IMR-90 (cell line): ENCODE data around the gene ATXN7L2. TPM values are rescaled to one million over a fixed set of nuclear protein-coding genes. Genes with fewer than 3 reads are reported as not detected.

Experiments
- ATAC-seq: fragments of 200-7000 bp; cut with Tn5 transposase; 2 replicates; pipeline ENCODE4 v1.9.1; 2020; ENCODE audit warnings: low read depth, mild to moderate bottlenecking, moderate library complexity
- BruUV-seq: library from RNA; stranded (reverse); fragments of 400-500 nt; replicated peaks from 2 replicates; lab custom pipeline; 2021; lab: Mats Ljungman, UMichigan
- CTCF ChIA-PET: fragments of 300-600 bp; formaldehyde crosslinking; extraction: SDS; loops from one replicate; lab custom pipeline; 2021; ENCODE audit warnings: antibody characterized with exemption; lab: Yijun Ruan, JAX
- POLR2A ChIA-PET: fragments of 300-600 bp; sonication (Branson Sonifier 250); formaldehyde crosslinking; loops from one replicate; lab custom pipeline; 2022; ENCODE audit warnings: antibody characterized with exemption; ENCODE audit not compliant: unreplicated experiment; lab: Charles Lee
- DNase-seq: peaks from one replicate; pipeline ENCODE4 v3.0.0; 2013
- H2AFZ ChIP-seq: replicated peaks from 2 replicates; pipeline ENCODE3; 2013; ENCODE audit warnings: low read length, mild to moderate bottlenecking; ENCODE audit not compliant: poor library complexity
- H2AK5ac ChIP-seq: 2 replicates; pipeline ENCODE4 v1.6.1; 2013; ENCODE audit warnings: low read depth, low read length, inconsistent platforms
- H2AK9ac ChIP-seq: replicated peaks from 2 replicates; pipeline ENCODE3; 2013; ENCODE audit warnings: mild to moderate bottlenecking, low read depth, low read length, moderate library complexity; ENCODE audit not compliant: poor library complexity
- H2BK120ac ChIP-seq: 2 replicates; pipeline ENCODE4 v1.6.1; 2013; ENCODE audit warnings: low read depth, low read length, inconsistent platforms
- H2BK15ac ChIP-seq: 3 replicates; pipeline ENCODE4 v1.6.1; 2013; ENCODE audit warnings: low read depth, low read length, inconsistent platforms
- H2BK20ac ChIP-seq: 2 replicates; pipeline ENCODE4 v1.6.1; 2013; ENCODE audit warnings: low read depth, mild to moderate bottlenecking, inconsistent platforms, low read length, moderate library complexity
- H2BK5ac ChIP-seq: 2 replicates; pipeline ENCODE4 v1.6.1; 2013; ENCODE audit warnings: mild to moderate bottlenecking, low read depth, low read length, inconsistent platforms; ENCODE audit not compliant: poor library complexity, severe bottlenecking
- H3K14ac ChIP-seq: replicated peaks from 2 replicates; pipeline ENCODE4 v1.6.1; 2013; ENCODE audit warnings: low read depth, low read length, inconsistent platforms
- H3K18ac ChIP-seq: 2 replicates; pipeline ENCODE4 v1.6.1; 2013; ENCODE audit warnings: low read depth, low read length, control low read depth
- H3K23ac ChIP-seq: 2 replicates; pipeline ENCODE4 v1.6.1; 2013; ENCODE audit warnings: low read depth, low read length, inconsistent platforms
- H3K27ac ChIP-seq: 2 replicates; pipeline ENCODE4 v1.5.1; 2013; ENCODE audit warnings: mild to moderate bottlenecking, control low read depth, low read length; ENCODE audit not compliant: insufficient read depth
- H3K27me3 ChIP-seq: 2 replicates; pipeline ENCODE4 v1.6.1; 2013; ENCODE audit warnings: low read length; ENCODE audit not compliant: control insufficient read depth, insufficient read depth
- H3K36me3 ChIP-seq: 2 replicates; pipeline ENCODE4 v1.6.1; 2013; ENCODE audit warnings: low read length, mixed read lengths; ENCODE audit not compliant: control insufficient read depth, insufficient read depth
- H3K4ac ChIP-seq: 2 replicates; pipeline ENCODE4 v1.6.1; 2013; ENCODE audit warnings: low read depth, low read length, inconsistent platforms
- H3K4me1 ChIP-seq: 2 replicates; pipeline ENCODE4 v1.6.1; 2013; ENCODE audit warnings: low read length, mixed read lengths; ENCODE audit not compliant: control insufficient read depth, insufficient read depth
- H3K4me2 ChIP-seq: 2 replicates; pipeline ENCODE4 v1.6.1; 2013; ENCODE audit warnings: low read depth, mild to moderate bottlenecking, control low read depth, low read length, moderate library complexity
- H3K4me3 ChIP-seq: 2 replicates; pipeline ENCODE4 v1.5.1; 2013; ENCODE audit warnings: low read depth, mild to moderate bottlenecking, control low read depth, low read length, moderate library complexity; ENCODE audit not compliant: insufficient read depth
- H3K56ac ChIP-seq: 2 replicates; pipeline ENCODE4 v1.6.1; 2013; ENCODE audit warnings: low read length, inconsistent platforms; ENCODE audit not compliant: insufficient read depth; ENCODE audit errors: extremely low read depth
- H3K79me1 ChIP-seq, 2 experiments: 2 replicates each; pipeline ENCODE4 v1.6.1; 2013; ENCODE audit warnings: low read length in 2 of 2, inconsistent platforms in 1 of 2, low read depth in 1 of 2
- H3K9ac ChIP-seq: 2 replicates; pipeline ENCODE4 v1.6.1; 2013; ENCODE audit warnings: low read depth, low read length, control low read depth
- H3K9me1 ChIP-seq: 2 replicates; pipeline ENCODE4 v1.6.1; 2013; ENCODE audit warnings: low read length, inconsistent platforms; ENCODE audit not compliant: insufficient read depth
- H3K9me3 ChIP-seq: 2 replicates; pipeline ENCODE4 v1.6.1; 2013; ENCODE audit warnings: low read length; ENCODE audit not compliant: control insufficient read depth, insufficient read depth
- H4K20me1 ChIP-seq: 2 replicates; pipeline ENCODE4 v1.6.1; 2013; ENCODE audit warnings: low read length, inconsistent platforms; ENCODE audit not compliant: insufficient read depth
- H4K5ac ChIP-seq: 2 replicates; pipeline ENCODE4 v1.6.1; 2013; ENCODE audit warnings: mild to moderate bottlenecking, low read depth, low read length, control low read depth
- H4K8ac ChIP-seq, 2 experiments: 2 replicates each; pipeline ENCODE4 v1.6.1; 2013; ENCODE audit warnings: low read depth in 2 of 2, low read length in 2 of 2, control low read depth in 1 of 2, inconsistent platforms in 1 of 2
- H4K91ac ChIP-seq: 2 replicates; pipeline ENCODE4 v1.6.1; 2013; ENCODE audit warnings: low read depth, low read length, inconsistent platforms; ENCODE audit not compliant: insufficient read depth
- BHLHE40 ChIP-seq: fragments of 150-350 bp; IDR thresholded peaks from 2 replicates; pipeline ENCODE4 v1.6.1; 2016; ENCODE audit warnings: mild to moderate bottlenecking, low read depth, low read length
- CEBPB ChIP-seq: IDR thresholded peaks from 2 replicates; pipeline ENCODE4 v1.6.1; 2012; ENCODE audit warnings: low read depth, low read length, improper control_type of control experiment
- CHD1 ChIP-seq: IDR thresholded peaks from 2 replicates; pipeline ENCODE4 v1.6.1; 2012; ENCODE audit warnings: low read depth, low read length, improper control_type of control experiment
- CTCF ChIP-seq: conservative IDR thresholded peaks from 2 replicates; pipeline ENCODE4 v1.5.1; 2012; ENCODE audit warnings: mild to moderate bottlenecking, low read depth, low read length, improper control_type of control experiment
- ELK1 ChIP-seq: fragments of 150-350 bp; IDR thresholded peaks from 2 replicates; pipeline ENCODE4 v1.6.1; 2016; ENCODE audit warnings: low read depth, mild to moderate bottlenecking, low read length, moderate library complexity, borderline replicate concordance
- FOS ChIP-seq: fragments of 150-350 bp; IDR thresholded peaks from 2 replicates; pipeline ENCODE4 v1.6.1; 2016; ENCODE audit warnings: low read depth, low read length
- MAFK ChIP-seq: IDR thresholded peaks from 2 replicates; pipeline ENCODE4 v1.6.1; 2012; ENCODE audit warnings: low read depth, low read length, improper control_type of control experiment
- MAZ ChIP-seq: IDR thresholded peaks from 2 replicates; pipeline ENCODE4 v1.6.1; 2012; ENCODE audit warnings: low read depth, mild to moderate bottlenecking, low read length, improper control_type of control experiment, moderate library complexity, borderline replicate concordance
- MXI1 ChIP-seq: IDR thresholded peaks from 2 replicates; pipeline ENCODE4 v1.6.1; 2012; ENCODE audit warnings: low read depth, mild to moderate bottlenecking, low read length, moderate library complexity, borderline replicate concordance
- NFE2L2 ChIP-seq: fragments of 150-350 bp; IDR thresholded peaks from 2 replicates; pipeline ENCODE4 v1.6.1; 2016; ENCODE audit warnings: low read depth, mild to moderate bottlenecking, low read length
- POLR2A ChIP-seq: IDR thresholded peaks from 2 replicates; pipeline ENCODE4 v1.6.1; 2012; ENCODE audit warnings: mild to moderate bottlenecking, low read depth, low read length
- RAD21 ChIP-seq: IDR thresholded peaks from 2 replicates; pipeline ENCODE4 v1.6.1; 2012; ENCODE audit warnings: low read length, improper control_type of control experiment
- RCOR1 ChIP-seq: IDR thresholded peaks from 2 replicates; pipeline ENCODE4 v1.6.1; 2012; ENCODE audit warnings: mild to moderate bottlenecking, low read length, improper control_type of control experiment; ENCODE audit not compliant: insufficient replicate concordance
- RFX5 ChIP-seq: IDR thresholded peaks from 2 replicates; pipeline ENCODE4 v1.8.0; 2012; ENCODE audit warnings: low read depth, mild to moderate bottlenecking, low read length, moderate library complexity
- SMC3 ChIP-seq: fragments of 150-350 bp; IDR thresholded peaks from 2 replicates; pipeline ENCODE4 v1.6.1; 2016; ENCODE audit warnings: low read depth, mild to moderate bottlenecking, antibody characterized with exemption, low read length, moderate library complexity
- USF2 ChIP-seq: fragments of 150-350 bp; IDR thresholded peaks from 2 replicates; pipeline ENCODE4 v1.6.1; 2017; ENCODE audit warnings: mild to moderate bottlenecking, antibody characterized with exemption, low read length, low read depth
- WGBS, 2 experiments: methylation state at CpG; one replicate each; pipeline versions ENCODE4 v1.1.5 to v1.1.7; 2013; ENCODE audit warnings: missing lambda C conversion rate in 2 of 2; ENCODE audit not compliant: insufficient read length in 1 of 2; ENCODE audit errors: extremely low coverage in 2 of 2; 5-methylcytosine and 5-hydroxymethylcytosine counted together
- dilution Hi-C: fragments of 300-500 bp; cut with HindIII; formaldehyde crosslinking; loops from one replicate; pipeline ENCODE4 v1.14.3; 2018; ENCODE audit warnings: low sequenced_read_pairs; ENCODE audit not compliant: unreplicated experiment
- in situ Hi-C: fragments of 300-500 bp; cut with MboI; formaldehyde crosslinking; loops from 3 replicates; pipeline ENCODE4 v1.14.3; 2019; ENCODE audit warnings: low sequenced_read_pairs, inconsistent platforms, mixed read lengths
- intact Hi-C: fragments of 100-400 bp; cut with micrococcal nuclease; formaldehyde crosslinking; loops from 2 replicates; pipeline ENCODE4 v1.10.0; 2022
- polyA plus RNA-seq, 3 experiments: library from polyadenylated mRNA; depleted of rRNA; stranded (reverse); fragments of >200 nt; gene quantifications; 2 replicates each; pipeline ENCODE4 v1.2.3, GENCODE V29; 2012; ENCODE audit warnings: low replicate concordance in 1 of 3
- total RNA-seq: library from RNA; depleted of rRNA; stranded (reverse); fragments of >200 nt; gene quantifications from 2 replicates; pipeline ENCODE4 v1.2.3, GENCODE V29; 2012

The ATXN7L2 gene
- total and polyA plus RNA-seq, 2 of the 4 experiments (the other 2 are of a cell fraction) = 1.3 to 4.8 TPM

- ATAC-seq (no peak), DNase-seq (no peak)
- no peak overlapping the region for H2BK20ac ChIP-seq
- WGBS, 2 experiments = no CpG with 5 or more reads among the region's 1 CpG
- no peak overlapping the region for H3K23ac ChIP-seq
- no peak overlapping the region for H4K5ac ChIP-seq
- H2BK5ac ChIP-seq = no peak overlapping the region
- BruUV-seq = no TSS peak
- intact Hi-C loops = no loop called here
- H3K79me1 ChIP-seq = no peaks in the 10 kb centered on the region
- TF ChIP-seq MAZ = no peak
- TF ChIP-seq SMC3 = no peak
- no peak for TF ChIP-seq MXI1
- TF ChIP-seq BHLHE40 = no peak
- TF ChIP-seq CEBPB = no peak
- no peak for TF ChIP-seq MAFK
- TF ChIP-seq RAD21 = no peak
- TF ChIP-seq RCOR1 = no peak
- TF ChIP-seq POLR2A = no peak
- TF ChIP-seq FOS = no peak
- no peak for TF ChIP-seq CHD1
- no peak for TF ChIP-seq CTCF
- TF ChIP-seq RFX5 = no peak
- TF ChIP-seq USF2 = no peak
- TF ChIP-seq NFE2L2 = no peak
- no peak for TF ChIP-seq ELK1
- H3K9me3 ChIP-seq = peaks cover 4% of the 10 kb centered on the region; the same call in 1 of the 2 replicates
- H4K8ac ChIP-seq = no peak overlapping the region
- H3K27ac ChIP-seq = no peak overlapping the region
- H3K4me3 ChIP-seq = no peak overlapping the region
- ChIA-PET POLR2A (no interaction called here), CTCF (interaction anchor here (0.6 kb wide), 1 partner anchor 14 kb away, joined by 4 read pairs; no protein-coding TSS in a partner anchor)
- no peak overlapping the region for H2BK120ac ChIP-seq
- H3K9me1 ChIP-seq = no peaks in the 10 kb centered on the region
- no peak overlapping the region for H3K56ac ChIP-seq
- no peak overlapping the region for H2AK5ac ChIP-seq
- no peak overlapping the region for H3K9ac ChIP-seq
- no peak overlapping the region for H3K18ac ChIP-seq
- no peak overlapping the region for H2AK9ac ChIP-seq
- H3K27me3 ChIP-seq = peaks cover 8% of the 10 kb centered on the region
- no peak overlapping the region for H3K4ac ChIP-seq
- no peak overlapping the region for H2BK15ac ChIP-seq
- no peak overlapping the region for H3K4me2 ChIP-seq
- H3K4me1 ChIP-seq = no peaks in the 10 kb centered on the region
- no peaks in the 10 kb centered on the region for H3K36me3 ChIP-seq
- H4K91ac ChIP-seq = no peak overlapping the region
- no peak overlapping the region for H3K14ac ChIP-seq
- H2AFZ ChIP-seq = no peak overlapping the region
- no peaks in the 10 kb centered on the region for H4K20me1 ChIP-seq
- in situ Hi-C loops = no loop called here
- dilution Hi-C loops = no loop called here
These were observed 29.1 kb upstream of the ATXN7L2 start for GRCh38 chr1:109454497-109455133.
